Measurements from ENCODE around the gene VWA3B. TPM values are rescaled to one million over a fixed set of nuclear protein-coding genes. Genes with fewer than 3 reads are reported as not detected.

Gene VWA3B
- total RNA-seq, 2 donors from 2014 or later = 4.0 TPM; not detected in 1

GRCh38 chr2:98118852-98119251 is 31.9 kb downstream of the VWA3B start:
- intact Hi-C loops (cut with DNase I) = no loop called here
- Histone ChIP-seq H3K36me3 (no peaks in the 10 kb centered on the region), H3K4me3 (no peak overlapping the region), H3K27me3 (replicated peaks; ENCODE audit: insufficient read depth) (no peaks in the 10 kb centered on the region), H3K27ac (no peak overlapping the region), H3K9me3 (no peaks in the 10 kb centered on the region), H3K4me1 (replicated peaks) (no peaks in the 10 kb centered on the region)
- TF ChIP-seq POLR2A (IDR thresholded peaks at IDR 0.05) = no peak
- TF ChIP-seq, protein P1, sequence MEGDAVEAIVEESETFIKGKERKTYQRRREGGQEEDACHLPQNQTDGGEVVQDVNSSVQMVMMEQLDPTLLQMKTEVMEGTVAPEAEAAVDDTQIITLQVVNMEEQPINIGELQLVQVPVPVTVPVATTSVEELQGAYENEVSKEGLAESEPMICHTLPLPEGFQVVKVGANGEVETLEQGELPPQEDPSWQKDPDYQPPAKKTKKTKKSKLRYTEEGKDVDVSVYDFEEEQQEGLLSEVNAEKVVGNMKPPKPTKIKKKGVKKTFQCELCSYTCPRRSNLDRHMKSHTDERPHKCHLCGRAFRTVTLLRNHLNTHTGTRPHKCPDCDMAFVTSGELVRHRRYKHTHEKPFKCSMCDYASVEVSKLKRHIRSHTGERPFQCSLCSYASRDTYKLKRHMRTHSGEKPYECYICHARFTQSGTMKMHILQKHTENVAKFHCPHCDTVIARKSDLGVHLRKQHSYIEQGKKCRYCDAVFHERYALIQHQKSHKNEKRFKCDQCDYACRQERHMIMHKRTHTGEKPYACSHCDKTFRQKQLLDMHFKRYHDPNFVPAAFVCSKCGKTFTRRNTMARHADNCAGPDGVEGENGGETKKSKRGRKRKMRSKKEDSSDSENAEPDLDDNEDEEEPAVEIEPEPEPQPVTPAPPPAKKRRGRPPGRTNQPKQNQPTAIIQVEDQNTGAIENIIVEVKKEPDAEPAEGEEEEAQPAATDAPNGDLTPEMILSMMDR (IDR thresholded peaks at IDR 0.05) = no peak
- TF ChIP-seq POLR2AphosphoS5 (IDR thresholded peaks at IDR 0.05) = no peak
- WGBS = 43% methylated on average over 2 of the region's 2 CpGs
- DNase-seq (ENCODE audit: low spot score) = no peak

DNA sequence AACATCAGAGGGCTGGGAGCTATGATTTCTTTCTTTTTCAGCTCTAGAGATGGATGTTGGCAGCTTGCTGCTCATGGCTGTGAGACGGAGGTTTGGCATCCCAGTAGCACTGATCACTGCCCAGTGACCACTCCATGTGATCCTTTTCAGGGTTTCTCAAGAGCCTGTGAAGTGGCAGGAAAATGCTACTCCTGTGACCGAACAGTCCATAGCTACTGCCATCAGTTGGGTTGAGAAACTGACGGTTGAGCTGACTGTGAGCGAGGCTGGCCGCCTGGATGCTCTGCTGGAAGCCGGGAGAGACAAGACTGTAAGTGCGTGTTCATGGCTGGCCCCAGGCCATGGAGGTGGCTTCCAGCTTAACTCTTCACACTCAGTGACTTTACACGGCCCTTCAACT is 34.2 kb downstream of the VWA3B start:
- no peaks in the 10 kb centered on the region for H3K36me3 ChIP-seq
- no peak for DNase-seq (ENCODE audit: low spot score)
- H3K27me3 ChIP-seq (replicated peaks; ENCODE audit: insufficient read depth) = no peaks in the 10 kb centered on the region
- no peaks in the 10 kb centered on the region for H3K4me1 ChIP-seq (replicated peaks)
- H3K27ac ChIP-seq = no peak overlapping the region
- intact Hi-C loops (cut with DNase I) = no loop called here
- H3K9me3 ChIP-seq = no peaks in the 10 kb centered on the region
- TF ChIP-seq POLR2A (IDR thresholded peaks at IDR 0.05) (no peak), POLR2AphosphoS5 (IDR thresholded peaks at IDR 0.05) (no peak)
- TF ChIP-seq, protein P1 (IDR thresholded peaks at IDR 0.05) = no peak
- WGBS = 66% methylated on average over 8 of the region's 8 CpGs
- no peak overlapping the region for H3K4me3 ChIP-seq

DNA sequence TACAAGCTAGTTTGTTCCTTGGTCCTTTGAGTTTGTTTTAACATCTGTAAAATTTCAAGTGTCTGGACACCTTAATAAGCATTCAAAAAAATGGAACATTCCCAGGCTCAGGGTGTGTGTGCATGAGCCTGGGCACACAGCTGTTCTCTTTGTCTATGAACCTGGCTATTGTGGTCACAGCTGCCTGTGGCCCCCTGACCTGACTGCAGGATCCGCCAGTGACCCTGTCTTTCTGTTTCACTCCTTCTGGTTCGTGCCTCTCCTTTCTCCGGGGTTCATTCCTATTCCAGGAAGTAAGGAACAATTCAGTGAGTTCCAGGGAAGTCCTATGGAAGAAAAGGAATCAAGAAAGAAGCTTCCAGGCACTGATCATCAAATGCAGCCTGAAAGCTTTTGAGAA is 35.6 kb downstream of the VWA3B start:
- no peak for TF ChIP-seq POLR2AphosphoS5 (IDR thresholded peaks at IDR 0.05)
- intact Hi-C loops (cut with DNase I) = no loop called here
- Histone ChIP-seq H3K9me3 (no peaks in the 10 kb centered on the region), H3K27ac (no peak overlapping the region), H3K4me1 (replicated peaks) (no peaks in the 10 kb centered on the region), H3K36me3 (no peaks in the 10 kb centered on the region), H3K27me3 (replicated peaks; ENCODE audit: insufficient read depth) (no peaks in the 10 kb centered on the region), H3K4me3 (no peak overlapping the region)
- no peak for DNase-seq (ENCODE audit: low spot score)
- WGBS = 69% methylated on average over 3 of the region's 3 CpGs

DNA sequence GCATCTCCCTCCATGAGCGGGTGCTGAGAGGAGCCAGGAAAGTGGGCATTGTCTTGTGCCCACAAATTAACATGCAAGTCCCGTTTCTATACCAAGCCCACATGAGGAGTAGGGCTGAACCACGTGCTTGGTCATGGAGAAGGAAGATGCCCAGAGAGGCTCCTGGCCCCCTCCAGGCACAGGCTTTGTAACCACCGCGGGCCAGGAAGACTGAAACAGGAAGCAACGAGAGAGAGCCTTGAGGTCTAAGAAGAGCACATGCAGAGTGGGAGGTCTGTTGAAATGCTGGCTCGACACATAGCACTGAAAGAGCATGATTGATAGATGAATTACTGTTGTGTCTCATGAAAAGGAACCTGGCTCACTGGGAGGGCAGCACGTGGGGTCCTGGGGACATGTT is 36.3 kb downstream of the VWA3B start:
- no peaks in the 10 kb centered on the region for H3K9me3 ChIP-seq
- 52% methylated on average over 8 of the region's 8 CpGs for WGBS
- no peaks in the 10 kb centered on the region for H3K4me1 ChIP-seq (replicated peaks)
- no peak overlapping the region for H3K27ac ChIP-seq
- intact Hi-C loops (cut with DNase I) = no loop called here
- TF ChIP-seq POLR2AphosphoS5 (IDR thresholded peaks at IDR 0.05) (no peak), POLR2A (IDR thresholded peaks at IDR 0.05) (no peak)
- TF ChIP-seq, protein P1 (IDR thresholded peaks at IDR 0.05) = no peak
- no peak overlapping the region for H3K4me3 ChIP-seq
- H3K36me3 ChIP-seq = no peaks in the 10 kb centered on the region
- DNase-seq (ENCODE audit: low spot score) = no peak
- no peaks in the 10 kb centered on the region for H3K27me3 ChIP-seq (replicated peaks; ENCODE audit: insufficient read depth)

GRCh38 chr2:98126061-98126460 is 39.1 kb downstream of the VWA3B start:
- Histone ChIP-seq H3K27ac (no peak overlapping the region), H3K36me3 (no peaks in the 10 kb centered on the region), H3K9me3 (no peaks in the 10 kb centered on the region), H3K4me3 (no peak overlapping the region), H3K27me3 (replicated peaks; ENCODE audit: insufficient read depth) (no peaks in the 10 kb centered on the region), H3K4me1 (replicated peaks) (no peaks in the 10 kb centered on the region)
- DNase-seq (ENCODE audit: low spot score) = no peak
- 73% methylated on average over 5 of the region's 5 CpGs for WGBS
- intact Hi-C loops (cut with DNase I) = no loop called here
- TF ChIP-seq POLR2AphosphoS5 (IDR thresholded peaks at IDR 0.05) = no peak
- TF ChIP-seq, protein P1 (IDR thresholded peaks at IDR 0.05) = no peak
- TF ChIP-seq POLR2A (IDR thresholded peaks at IDR 0.05) = no peak

Measured in prostate gland (tissue), 2 donors.